OCI-LY7 (cell line): Measurements from ENCODE around the gene ACE. TPM values are rescaled to one million over a fixed set of nuclear protein-coding genes. Genes with fewer than 3 reads are reported as not detected.

Experiments used
- BruUV-seq: library from RNA; stranded (reverse); fragments of 400-500 nt; replicated peaks from 2 replicates; lab custom pipeline; 2021; lab: Mats Ljungman, UMichigan
- CTCF ChIA-PET: fragments of 300-600 bp; sonication (Branson Sonifier 250); formaldehyde crosslinking; loops from one replicate; lab custom pipeline; 2022; ENCODE audit warnings: antibody characterized with exemption; ENCODE audit not compliant: unreplicated experiment; lab: Charles Lee
- POLR2A ChIA-PET: fragments of 300-600 bp; sonication (Branson Sonifier 250); formaldehyde crosslinking; loops from one replicate; lab custom pipeline; 2022; ENCODE audit warnings: antibody characterized with exemption; lab: Charles Lee
- DNase-seq: peaks from one replicate; pipeline ENCODE4 v3.0.0-alpha.2; 2015; ENCODE audit warnings: low spot score
- H2AFZ ChIP-seq: fragments of 200-600 bp; sonication (generic), shearing (Covaris generic); 2 replicates; pipeline ENCODE4 v1.6.1; 2014; ENCODE audit warnings: mild to moderate bottlenecking, antibody characterized with exemption, low read length, moderate library complexity
- H3K27ac ChIP-seq: fragments of 200-600 bp; sonication (generic); 2 replicates; pipeline ENCODE4 v1.5.1; 2014; ENCODE audit warnings: mixed run types, low read depth, mild to moderate bottlenecking, moderate library complexity, low read length, inconsistent platforms; ENCODE audit not compliant: poor library complexity, severe bottlenecking
- H3K36me3 ChIP-seq: fragments of 200-600 bp; sonication (generic); 2 replicates; pipeline ENCODE4 v1.6.1; 2014; ENCODE audit warnings: mild to moderate bottlenecking, antibody characterized with exemption, low read length, moderate library complexity, mixed read lengths; ENCODE audit not compliant: insufficient read depth
- H3K4me1 ChIP-seq: fragments of 200-600 bp; sonication (generic); 2 replicates; pipeline ENCODE4 v1.5.1; 2014; ENCODE audit warnings: mild to moderate bottlenecking, low read length; ENCODE audit not compliant: insufficient read depth, poor library complexity, severe bottlenecking
- H3K4me2 ChIP-seq: fragments of 200-600 bp; sonication (generic); 2 replicates; pipeline ENCODE4 v1.6.1; 2014; ENCODE audit warnings: mild to moderate bottlenecking, low read length
- H3K4me3 ChIP-seq: fragments of 200-600 bp; sonication (generic); 2 replicates; pipeline ENCODE4 v1.5.1; 2014; ENCODE audit warnings: mild to moderate bottlenecking, low read depth, low read length; ENCODE audit not compliant: poor library complexity, severe bottlenecking
- H3K79me2 ChIP-seq: fragments of 200-600 bp; sonication (generic); 2 replicates; pipeline ENCODE4 v1.6.1; 2016; ENCODE audit warnings: low read depth, mild to moderate bottlenecking, low read length, moderate library complexity, mixed read lengths; ENCODE audit not compliant: insufficient read depth
- H3K9me2 ChIP-seq: fragments of 200-600 bp; sonication (generic); 2 replicates; pipeline ENCODE4 v1.6.1; 2016; ENCODE audit warnings: mild to moderate bottlenecking, low read length, mixed read lengths; ENCODE audit not compliant: insufficient read depth
- H3K9me3 ChIP-seq: fragments of 200-600 bp; sonication (generic); 2 replicates; pipeline ENCODE4 v1.6.1; 2014; ENCODE audit warnings: mild to moderate bottlenecking, mixed run types, low read length, mixed read lengths
- H4K20me1 ChIP-seq: fragments of 200-600 bp; sonication (generic); 2 replicates; pipeline ENCODE4 v1.6.1; 2014; ENCODE audit warnings: mild to moderate bottlenecking, antibody characterized with exemption, low read length, moderate library complexity, mixed read lengths; ENCODE audit not compliant: insufficient read depth
- CTCF ChIP-seq: fragments of 200-600 bp; sonication (generic); conservative IDR thresholded peaks from 2 replicates; pipeline ENCODE4 v1.5.1; 2014; ENCODE audit warnings: mild to moderate bottlenecking, antibody characterized with exemption, low read length, moderate library complexity, mixed read lengths
- EZH2phosphoT487 ChIP-seq: fragments of 200-600 bp; sonication (generic); IDR thresholded peaks from 2 replicates; pipeline ENCODE4 v1.6.1; 2018; ENCODE audit warnings: low read depth, borderline replicate concordance, mild to moderate bottlenecking, mixed run types, antibody characterized with exemption, low read length, moderate library complexity, mixed read lengths
- intact Hi-C: fragments of 100-400 bp; cut with micrococcal nuclease; formaldehyde crosslinking; loops from one replicate; pipeline ENCODE4 v1.10.0; 2022; ENCODE audit not compliant: unreplicated experiment
- total RNA-seq, 2 experiments: library from RNA; depleted of rRNA in 1 of 2; stranded (reverse); fragments of >200 nt in 1 of 2; shearing (Covaris generic) in 1 of 2; gene quantifications; 2 replicates each; pipeline ENCODE4 v1.2.3, GENCODE V29; 2014 to 2022

The ACE gene
- total RNA-seq, 2 experiments from 2014 or later, result 2.3 to 5.1 TPM

GRCh38 chr17:63441654-63442053, 35.2 kb upstream of the ACE start:
- Histone ChIP-seq H3K36me3 (no peaks in the 10 kb centered on the region), H3K79me2 (no peaks in the 10 kb centered on the region), H3K4me1 (peaks cover 7% of the 10 kb centered on the region), H3K4me3 (no peak overlapping the region), H3K9me2 (no peaks in the 10 kb centered on the region), H3K9me3 (no peaks in the 10 kb centered on the region), H4K20me1 (no peaks in the 10 kb centered on the region), H2AFZ (no peak overlapping the region), H3K27ac (no peak overlapping the region), H3K4me2 (no peak overlapping the region)
- TF ChIP-seq EZH2phosphoT487 (no peak), CTCF (no peak)
- intact Hi-C loops, result loop anchor here (2.0 kb wide), 1 partner anchor 37 kb away; no protein-coding TSS in a partner anchor
- ChIA-PET POLR2A (no interaction called here), CTCF (no interaction called here)
- no peak for DNase-seq
- no TSS peak for BruUV-seq

DNA sequence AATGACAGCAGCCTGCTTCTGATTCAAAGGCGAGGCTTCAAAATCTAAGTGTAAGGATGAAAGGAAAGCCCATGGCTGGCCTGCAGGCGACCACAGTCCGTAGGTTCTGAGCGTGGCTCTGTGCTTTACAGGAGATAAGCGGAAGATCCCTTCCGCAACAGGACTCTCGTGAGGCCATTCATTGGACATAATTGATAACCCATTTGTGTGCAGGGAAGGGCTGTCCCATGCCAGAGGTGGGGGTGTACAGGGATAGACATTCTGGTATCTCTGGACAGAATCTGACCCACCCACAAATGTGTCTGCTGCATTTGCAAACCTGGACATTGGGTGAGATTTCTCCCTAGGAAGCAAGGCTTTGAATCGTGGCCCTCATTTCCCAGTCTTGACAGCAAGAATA, 34.8 kb upstream of the ACE start:
- no peak for TF ChIP-seq EZH2phosphoT487
- TF ChIP-seq CTCF, result no peak
- BruUV-seq, result no TSS peak

GRCh38 chr17:63442549-63443035, 34.3 kb upstream of the ACE start:
- no TSS peak for BruUV-seq
- DNase-seq, result peak; percentile 45
- POLR2A ChIA-PET, result no interaction called here
- Histone ChIP-seq H3K79me2 (no peaks in the 10 kb centered on the region), H3K4me3 (no peak overlapping the region), H3K9me3 (no peaks in the 10 kb centered on the region), H3K4me2 (no peak overlapping the region), H3K27ac (no peak overlapping the region), H3K9me2 (no peaks in the 10 kb centered on the region), H3K4me1 (peaks cover 7% of the 10 kb centered on the region), H2AFZ (no peak overlapping the region), H4K20me1 (no peaks in the 10 kb centered on the region), H3K36me3 (no peaks in the 10 kb centered on the region)
- TF ChIP-seq CTCF (peak; percentile 46), EZH2phosphoT487 (no peak)
- CTCF ChIA-PET, result no interaction called here
- intact Hi-C loops, result loop anchor here (2.0 kb wide), 1 partner anchor 36 kb away; no protein-coding TSS in a partner anchor

More for the DNA sequence above, 34.8 kb upstream of the ACE start:
- H3K4me1 ChIP-seq, result peaks cover 7% of the 10 kb centered on the region
- no peaks in the 10 kb centered on the region for H3K9me3 ChIP-seq
- no peaks in the 10 kb centered on the region for H3K36me3 ChIP-seq
- no peak overlapping the region for H2AFZ ChIP-seq
- ChIA-PET CTCF (no interaction called here), POLR2A (no interaction called here)
- H3K9me2 ChIP-seq, result no peaks in the 10 kb centered on the region
- H3K27ac ChIP-seq, result no peak overlapping the region
- no peak for DNase-seq
- intact Hi-C loops, result loop anchor here (2.0 kb wide), 1 partner anchor 37 kb away; no protein-coding TSS in a partner anchor
- no peak overlapping the region for H3K4me3 ChIP-seq
- H3K79me2 ChIP-seq, result no peaks in the 10 kb centered on the region
- no peak overlapping the region for H3K4me2 ChIP-seq
- no peaks in the 10 kb centered on the region for H4K20me1 ChIP-seq
